Ecto neural progenitor cell (in vitro differentiated cells): ENCODE data around the gene SPACA7.
"Not testable (repeated sequence)": the region's sequence is repeated elsewhere in the genome, so short reads cannot be mapped to it uniquely, and the experiment has no call there.

Experiments
- DNase-seq: peaks from one replicate; pipeline ENCODE4 v3.0.0-alpha.2; 2018; ENCODE audit warnings: low spot score

Gene SPACA7

GRCh38 chr13:112428704-112429103 lies 52.5 kb downstream of the SPACA7 start:
- DNase-seq, result no peak

GRCh38 chr13:112431734-112432133 lies 55.6 kb downstream of the SPACA7 start:
- DNase-seq, result no peak

- DNase-seq, result not testable (repeated sequence)
Observed at GRCh38 chr13:112432734-112433133, 56.6 kb downstream of the SPACA7 start.

DNA sequence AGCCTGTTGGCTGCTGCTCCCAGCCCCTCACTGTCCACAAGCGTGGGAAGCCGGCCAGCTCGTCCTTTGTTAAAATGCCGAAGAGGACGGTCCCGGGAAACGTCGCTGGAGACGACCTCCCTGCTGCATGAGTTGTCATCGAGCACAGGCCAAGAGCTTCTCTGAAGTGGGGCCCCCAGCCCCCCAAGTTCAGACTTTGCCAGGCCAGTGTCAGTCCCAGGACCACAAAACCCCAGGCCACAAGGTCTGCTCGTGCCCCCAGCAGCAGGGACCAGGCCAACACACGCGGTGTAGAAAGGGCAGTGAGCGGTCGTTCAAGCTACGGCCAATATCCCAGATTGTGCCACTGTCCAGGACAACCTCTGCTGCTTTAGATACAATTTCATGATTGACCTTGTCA lies 57.4 kb downstream of the SPACA7 start:
- not testable (repeated sequence) for DNase-seq

- no peak for DNase-seq
Observed at GRCh38 chr13:112434032-112434431, 57.9 kb downstream of the SPACA7 start.

- DNase-seq, result no peak
Observed at GRCh38 chr13:112434937-112435523, 58.9 kb downstream of the SPACA7 start.

- no peak for DNase-seq
Observed at GRCh38 chr13:112435973-112436372, 59.8 kb downstream of the SPACA7 start.

DNA sequence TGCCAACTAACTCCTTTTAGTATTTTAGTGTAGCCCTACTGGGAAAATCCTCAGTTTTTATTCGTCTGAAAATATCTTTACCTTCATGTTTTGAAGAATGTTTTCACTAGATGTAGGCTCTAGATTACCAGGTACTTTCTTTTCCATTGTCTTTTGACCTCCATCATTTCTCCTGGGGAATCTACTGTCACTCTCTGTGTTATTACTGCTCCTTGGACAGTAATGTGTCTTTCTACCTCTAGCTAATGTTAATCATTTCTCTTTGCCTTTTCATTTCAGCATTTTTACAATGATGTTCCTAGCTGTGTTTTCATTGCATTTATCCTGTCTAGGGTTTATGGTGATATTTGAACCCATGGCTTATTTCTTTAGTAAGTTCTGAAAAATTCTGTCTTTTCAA lies 61.9 kb downstream of the SPACA7 start:
- no peak for DNase-seq

- no peak for DNase-seq
Observed at GRCh38 chr13:112438515-112438914, 62.4 kb downstream of the SPACA7 start.

GRCh38 chr13:112441226-112441625 lies 65.1 kb downstream of the SPACA7 start:
- peak; percentile 38 for DNase-seq

- DNase-seq, result peak; percentile 43
Observed at GRCh38 chr13:112441779-112442310, 65.7 kb downstream of the SPACA7 start.

DNA sequence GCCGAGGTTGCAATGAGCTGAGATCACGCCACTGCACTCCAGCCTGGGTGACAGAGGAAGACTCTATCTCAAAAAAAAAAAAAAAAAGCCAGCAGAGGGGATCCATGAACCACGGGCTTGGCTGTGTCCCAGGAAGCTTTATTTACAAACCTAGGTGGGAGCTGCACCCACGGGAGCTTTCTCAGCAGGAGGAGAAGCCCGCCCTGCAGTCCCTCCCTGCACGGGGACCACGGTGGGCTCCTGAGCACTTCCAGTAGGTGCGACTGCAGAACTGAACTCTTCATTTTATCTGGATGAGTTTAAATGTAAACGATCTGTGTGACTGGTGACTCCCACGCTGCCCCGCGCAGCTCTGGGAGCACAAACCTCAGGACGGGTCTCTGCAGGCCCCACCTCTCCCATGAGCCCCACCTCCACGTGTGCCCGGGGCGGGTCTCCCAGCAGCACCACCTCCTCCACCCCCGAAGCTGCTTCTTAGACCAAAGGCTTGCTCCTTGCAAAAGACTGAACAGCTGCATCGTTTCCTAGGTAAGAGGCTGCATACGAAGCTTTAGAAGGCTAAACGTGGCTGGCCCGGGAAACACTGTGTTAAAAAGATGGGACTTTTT lies 66.4 kb downstream of the SPACA7 start:
- peak; percentile 45 for DNase-seq

DNA sequence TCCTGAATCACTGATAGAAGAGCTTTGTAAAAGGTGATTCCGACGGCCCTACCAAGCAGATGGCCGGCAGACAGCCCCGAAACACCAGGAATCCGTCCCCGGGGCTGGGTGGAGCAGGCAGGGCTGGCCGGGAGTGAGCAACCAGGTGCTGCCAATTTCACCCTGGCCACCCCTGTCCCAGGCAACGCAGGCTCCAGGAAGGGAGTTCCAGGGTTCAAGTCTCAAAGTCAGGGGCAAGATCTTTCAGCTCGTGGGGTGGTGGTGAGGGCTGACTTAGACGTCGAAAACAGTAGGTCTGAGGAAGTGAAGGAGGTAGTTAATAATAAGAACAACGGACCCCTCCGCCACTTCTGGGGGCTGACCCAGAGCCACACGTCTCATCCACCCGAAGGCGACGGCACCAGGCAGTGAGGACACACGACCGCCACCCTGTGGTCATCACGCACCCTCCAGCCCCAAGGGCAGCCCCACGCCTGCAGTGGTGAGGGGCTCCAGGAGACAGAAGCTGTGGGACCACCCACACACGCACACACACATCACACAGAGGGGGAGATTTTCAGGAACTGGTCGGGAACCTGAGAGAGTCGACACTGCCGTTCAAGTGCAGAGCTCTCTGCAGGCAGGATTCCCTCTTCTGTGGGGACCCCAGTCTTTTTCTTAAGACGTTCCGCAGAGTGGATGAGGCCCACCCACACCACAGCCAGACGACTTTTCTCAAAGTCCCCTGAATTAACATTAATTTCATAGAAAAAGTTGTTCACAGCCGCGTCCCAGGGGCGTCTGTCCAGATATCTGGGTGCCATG lies 67.2 kb downstream of the SPACA7 start:
- peak; percentile 79 for DNase-seq

- DNase-seq, result peak; percentile 92
Observed at GRCh38 chr13:112443995-112444311, 67.8 kb downstream of the SPACA7 start.

GRCh38 chr13:112444416-112445399 lies 68.6 kb downstream of the SPACA7 start:
- peak; percentile 44 for DNase-seq

DNA sequence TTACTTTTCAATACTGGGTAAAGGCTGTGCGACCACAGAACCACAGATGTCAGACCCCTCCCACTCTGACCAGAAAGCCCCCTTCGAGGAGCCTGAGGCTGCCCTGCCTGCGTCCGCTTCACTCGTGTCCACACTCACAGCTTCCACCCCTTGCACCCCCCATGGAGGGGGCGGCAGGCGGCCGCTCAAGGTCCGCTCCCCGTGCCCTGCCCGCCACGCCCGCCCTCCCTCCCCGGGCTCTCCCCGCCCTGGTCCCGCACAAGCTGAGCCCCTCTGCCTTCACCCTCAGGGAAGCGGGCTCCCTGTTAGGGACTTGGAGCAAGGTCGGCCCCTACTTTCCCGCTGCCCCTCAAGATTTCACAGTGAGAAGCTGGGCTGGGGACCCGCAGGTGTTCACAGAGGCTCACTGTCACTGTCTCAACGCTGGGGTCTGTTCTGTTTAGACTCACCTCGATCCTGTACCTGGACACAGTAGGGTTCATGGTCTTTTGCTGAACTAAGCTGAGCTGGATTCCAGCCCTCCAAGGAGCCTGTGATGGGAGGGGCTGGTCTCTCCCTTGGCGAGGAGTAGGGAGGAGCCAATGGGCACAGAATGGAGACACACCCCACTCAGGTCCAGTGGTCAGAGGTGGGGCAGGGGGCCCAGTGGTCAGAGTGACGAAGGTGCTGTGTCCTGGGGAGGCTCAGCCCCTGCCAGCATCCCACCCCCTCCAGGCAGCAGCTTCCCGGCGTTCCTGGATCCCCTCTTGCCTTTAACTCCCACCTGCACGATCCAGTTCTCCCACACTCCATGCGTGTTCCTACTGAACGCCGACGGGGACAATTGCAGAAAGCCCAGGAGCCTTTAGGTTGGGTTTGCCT lies 69.5 kb downstream of the SPACA7 start:
- DNase-seq, result peak; percentile 40

- DNase-seq, result peak; percentile 37
Observed at GRCh38 chr13:112446347-112446861, 70.2 kb downstream of the SPACA7 start.

DNA sequence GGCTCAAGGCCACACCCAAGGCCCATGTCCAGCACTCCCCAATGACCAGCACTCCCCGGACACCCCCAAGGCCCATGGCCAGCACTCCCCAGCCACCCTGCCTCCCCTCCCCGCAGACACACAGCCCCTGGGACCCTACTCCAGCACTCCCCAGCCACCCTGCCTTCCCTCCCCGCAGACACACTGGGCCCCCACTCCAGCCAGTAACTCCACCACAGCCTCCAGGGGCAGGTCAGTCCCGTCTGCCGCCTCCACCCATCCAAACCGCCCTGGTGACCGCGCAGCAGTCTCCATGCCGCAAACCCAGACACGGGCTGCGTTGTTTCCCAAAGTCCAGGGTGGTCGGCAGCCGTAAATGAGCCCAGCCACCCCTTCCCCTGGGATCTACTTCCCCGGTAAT lies 70.7 kb downstream of the SPACA7 start:
- DNase-seq, result peak; percentile 44

GRCh38 chr13:112447306-112447705 lies 71.2 kb downstream of the SPACA7 start:
- no peak for DNase-seq

- DNase-seq, result no peak
Observed at GRCh38 chr13:112447761-112448603, 71.8 kb downstream of the SPACA7 start.
